ENCODE measurements around the gene SLC30A3. TPM values are rescaled to one million over a fixed set of nuclear protein-coding genes. Genes with fewer than 3 reads are reported as not detected.

The SLC30A3 gene
- total and polyA plus RNA-seq, 8 donors = not detected

GRCh38 chr2:27256855-27257454 lies 5.9 kb downstream of the SLC30A3 start:
- intact Hi-C loops (cut with DNase I; ENCODE audit: low total_unique reads) = no loop called here
- Histone ChIP-seq H3K9me3 (no peaks in the 10 kb centered on the region), H3K27ac (no peak overlapping the region), H3K36me3 (no peaks in the 10 kb centered on the region), H3K4me1 (peaks cover 2 to 6% (median 5%) of the 10 kb centered on the region in 4 donors), H3K4me3 (no peak overlapping the region), H3K27me3 (peaks cover 22 to 95% (median 43%) of the 10 kb centered on the region in 3 donors)
- no peak for DNase-seq
- WGBS, 5 donors = 68 to 77% (median 74%) methylated on average over 7 of the region's 7 CpGs
- TF ChIP-seq POLR2AphosphoS5 (IDR thresholded peaks at IDR 0.05) (no peak), EP300 (IDR thresholded peaks at IDR 0.05) (no peak), POLR2A (IDR thresholded peaks at IDR 0.05) (no peak), CTCF (IDR thresholded peaks at IDR 0.05) (no peak)

- intact Hi-C loops (cut with DNase I; ENCODE audit: low total_unique reads) = no loop called here
- peaks cover 15 to 95% (median 37%) of the 10 kb centered on the region in 3 donors for H3K27me3 ChIP-seq
Measured at GRCh38 chr2:27255660-27256059, 7.2 kb downstream of the SLC30A3 start.

GRCh38 chr2:27255187-27255586 lies 7.7 kb downstream of the SLC30A3 start:
- no peak overlapping the region for H3K27ac ChIP-seq
- peaks cover 15 to 95% (median 37%) of the 10 kb centered on the region in 3 donors for H3K27me3 ChIP-seq
- intact Hi-C loops (cut with DNase I; ENCODE audit: low total_unique reads) = no loop called here
- 31 to 37% (median 32%) methylated on average over 10 to 13 of the region's 13 CpGs for WGBS, 5 donors
- TF ChIP-seq POLR2AphosphoS5 (IDR thresholded peaks at IDR 0.05) (no peak), POLR2A (IDR thresholded peaks at IDR 0.05) (no peak), CTCF (IDR thresholded peaks at IDR 0.05) (no peak), EP300 (IDR thresholded peaks at IDR 0.05) (no peak)
- no peaks in the 10 kb centered on the region for H3K36me3 ChIP-seq
- no peak overlapping the region for H3K4me3 ChIP-seq
- no peak for DNase-seq
- H3K9me3 ChIP-seq = no peaks in the 10 kb centered on the region
- H3K4me1 ChIP-seq = peaks cover 3 to 5% (median 4%) of the 10 kb centered on the region in 4 donors

More at GRCh38 chr2:27255660-27256059, 7.2 kb downstream of the SLC30A3 start:
- 22 to 35% (median 28%) methylated on average over 1 of the region's 1 CpG for WGBS, 5 donors
- no peak overlapping the region for H3K4me3 ChIP-seq
- H3K9me3 ChIP-seq = no peaks in the 10 kb centered on the region
- H3K27ac ChIP-seq = no peak overlapping the region
- peaks cover 0 to under 1% (median 0%) of the 10 kb centered on the region in 4 donors for H3K4me1 ChIP-seq
- TF ChIP-seq POLR2A (IDR thresholded peaks at IDR 0.05) (no peak), POLR2AphosphoS5 (IDR thresholded peaks at IDR 0.05) (no peak), EP300 (IDR thresholded peaks at IDR 0.05) (no peak), CTCF (IDR thresholded peaks at IDR 0.05) (no peak)
- DNase-seq = no peak
- H3K36me3 ChIP-seq = no peaks in the 10 kb centered on the region

- no peak for DNase-seq
- Histone ChIP-seq H3K27me3 (peaks cover 0 to 69% (median 19%) of the 10 kb centered on the region in 3 donors), H3K36me3 (no peaks in the 10 kb centered on the region), H3K27ac (no peak overlapping the region), H3K4me1 (peaks cover 5 to 7% (median 6%) of the 10 kb centered on the region in 4 donors), H3K4me3 (no peak overlapping the region), H3K9me3 (no peaks in the 10 kb centered on the region)
- 72 to 83% (median 76%) methylated on average over 13 of the region's 13 CpGs for WGBS, 5 donors
- TF ChIP-seq POLR2A (IDR thresholded peaks at IDR 0.05) (no peak), CTCF (IDR thresholded peaks at IDR 0.05) (no peak), POLR2AphosphoS5 (IDR thresholded peaks at IDR 0.05) (no peak), EP300 (IDR thresholded peaks at IDR 0.05) (no peak)
- intact Hi-C loops (cut with DNase I; ENCODE audit: low total_unique reads) = no loop called here
Measured at GRCh38 chr2:27251766-27252165, 11.1 kb downstream of the SLC30A3 start.

All from stomach (tissue), 9 donors.